ENCODE results near the gene C12orf42. TPM values are rescaled to one million over a fixed set of nuclear protein-coding genes. Genes with fewer than 3 reads are reported as not detected.

Gene C12orf42
- total RNA-seq, 2 experiments from 2014 or later, result not detected

DNA sequence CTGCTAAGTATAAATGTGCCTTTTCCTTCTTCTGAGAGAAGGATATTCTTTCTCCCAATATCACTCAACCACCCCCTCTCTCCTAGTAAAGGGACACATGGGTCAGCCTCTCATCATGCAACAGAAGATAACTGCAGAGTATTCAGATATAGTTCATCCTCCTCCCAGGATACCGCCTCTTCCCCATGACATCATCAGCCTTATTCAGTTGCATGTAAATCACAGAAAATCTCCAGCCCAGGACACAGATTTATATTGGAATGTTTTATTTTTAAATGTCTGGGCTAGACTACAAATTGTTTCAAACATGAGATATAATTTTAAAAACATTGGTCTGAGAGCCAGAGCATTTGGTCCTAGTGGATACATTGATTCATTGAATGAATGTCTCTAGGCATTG is 178.5 kb downstream of the C12orf42 start:
- Mint-ChIP-seq H3K4me1 (ENCODE audit: low read depth) (peaks cover 5% of the 10 kb centered on the region), H3K27ac (no peak overlapping the region), H3K27me3 (ENCODE audit: low read depth) (no peaks in the 10 kb centered on the region), H3K4me3 (no peak overlapping the region), H3K36me3 (ENCODE audit: low read depth) (no peaks in the 10 kb centered on the region), H3K9me3 (peaks cover 6% of the 10 kb centered on the region)
- intact Hi-C loops (cut with micrococcal nuclease), result no loop called here
- DNase-seq, result no peak
- CTCF ChIA-PET, result no interaction called here

DNA sequence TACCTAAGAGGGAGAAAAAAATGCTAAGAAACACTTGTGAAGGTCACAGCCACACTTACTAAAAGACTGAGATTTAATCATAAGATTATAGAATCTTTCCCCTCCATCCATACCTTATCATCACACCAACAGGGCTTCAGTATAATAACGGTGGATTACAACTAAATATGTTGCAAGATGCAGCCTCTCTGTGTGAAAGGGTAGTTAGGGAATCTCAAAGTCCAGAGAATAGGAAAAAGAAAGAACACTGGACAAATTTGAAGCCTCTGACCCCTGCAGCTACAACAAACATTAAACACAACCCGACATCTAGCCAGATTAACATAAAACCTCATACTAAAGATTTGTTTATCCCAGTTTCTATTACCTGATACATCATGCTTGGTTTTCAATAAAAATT is 181.0 kb downstream of the C12orf42 start:
- no peak for DNase-seq
- CTCF ChIA-PET, result no interaction called here
- Mint-ChIP-seq H3K36me3 (ENCODE audit: low read depth) (no peaks in the 10 kb centered on the region), H3K4me1 (ENCODE audit: low read depth) (peaks cover 5% of the 10 kb centered on the region), H3K27me3 (ENCODE audit: low read depth) (no peaks in the 10 kb centered on the region), H3K27ac (no peak overlapping the region), H3K9me3 (peaks cover 6% of the 10 kb centered on the region), H3K4me3 (no peak overlapping the region)
- intact Hi-C loops (cut with micrococcal nuclease), result no loop called here

DNA sequence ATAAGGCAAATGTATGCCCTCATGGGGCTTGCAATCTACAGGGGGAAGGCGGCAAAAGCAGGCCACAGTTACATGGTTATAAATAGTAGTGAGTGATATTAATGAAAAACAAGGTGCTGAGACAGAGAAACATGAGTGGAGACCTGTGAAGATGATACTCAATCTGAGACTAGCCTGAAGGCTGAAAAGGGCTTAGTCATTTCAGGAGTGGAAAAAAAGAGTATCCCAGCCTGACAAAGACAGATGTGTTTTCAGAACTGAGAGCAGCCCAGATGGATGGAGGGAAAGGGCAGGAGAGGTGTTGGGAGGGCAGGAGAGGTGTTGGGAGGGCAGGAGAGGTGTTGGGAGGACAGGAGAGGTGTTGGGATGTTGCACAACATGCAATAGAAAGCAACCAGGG is 181.9 kb downstream of the C12orf42 start:
- intact Hi-C loops (cut with micrococcal nuclease), result no loop called here
- H3K4me1 Mint-ChIP-seq (ENCODE audit: low read depth), result peaks cover 5% of the 10 kb centered on the region
- H3K36me3 Mint-ChIP-seq (ENCODE audit: low read depth), result no peaks in the 10 kb centered on the region
- CTCF ChIA-PET, result no interaction called here
- H3K4me3 Mint-ChIP-seq, result no peak overlapping the region
- DNase-seq, result no peak
- H3K9me3 Mint-ChIP-seq, result peaks cover 6% of the 10 kb centered on the region
- no peaks in the 10 kb centered on the region for H3K27me3 Mint-ChIP-seq (ENCODE audit: low read depth)
- H3K27ac Mint-ChIP-seq, result no peak overlapping the region

DNA sequence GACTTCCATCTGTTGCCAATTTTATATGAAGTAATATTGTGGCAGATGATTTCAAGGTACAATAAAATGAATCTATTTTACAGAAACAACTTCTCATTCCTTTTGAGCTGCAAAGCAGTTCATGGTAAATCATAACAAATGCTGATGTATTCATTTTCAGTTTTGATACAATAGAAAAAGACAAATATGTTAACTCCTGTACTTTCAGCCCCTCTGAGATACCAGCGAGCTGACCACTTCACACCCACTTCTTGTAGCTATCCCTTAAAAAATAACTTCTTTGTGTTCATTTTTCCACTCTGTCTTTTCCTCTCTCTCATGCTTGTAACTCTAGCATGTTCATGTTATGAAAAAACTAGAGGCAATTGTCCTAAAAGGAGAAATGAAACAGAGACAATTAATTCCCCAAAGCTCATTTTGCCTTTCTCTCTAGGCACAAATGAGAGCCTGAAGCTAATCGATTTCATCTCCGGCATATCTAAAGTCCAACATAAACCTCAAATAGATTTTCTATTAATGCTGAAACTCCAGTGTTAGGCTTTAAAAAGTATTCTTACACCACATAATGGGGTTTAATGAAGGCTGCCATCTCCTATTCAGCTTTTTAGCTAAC is 182.9 kb downstream of the C12orf42 start:
- CTCF ChIA-PET, result no interaction called here
- Mint-ChIP-seq H3K4me3 (no peak overlapping the region), H3K9me3 (peaks cover 6% of the 10 kb centered on the region), H3K36me3 (ENCODE audit: low read depth) (no peaks in the 10 kb centered on the region), H3K4me1 (ENCODE audit: low read depth) (peaks cover 5% of the 10 kb centered on the region), H3K27me3 (ENCODE audit: low read depth) (no peaks in the 10 kb centered on the region), H3K27ac (no peak overlapping the region)
- DNase-seq, result no peak
- intact Hi-C loops (cut with micrococcal nuclease), result no loop called here

DNA sequence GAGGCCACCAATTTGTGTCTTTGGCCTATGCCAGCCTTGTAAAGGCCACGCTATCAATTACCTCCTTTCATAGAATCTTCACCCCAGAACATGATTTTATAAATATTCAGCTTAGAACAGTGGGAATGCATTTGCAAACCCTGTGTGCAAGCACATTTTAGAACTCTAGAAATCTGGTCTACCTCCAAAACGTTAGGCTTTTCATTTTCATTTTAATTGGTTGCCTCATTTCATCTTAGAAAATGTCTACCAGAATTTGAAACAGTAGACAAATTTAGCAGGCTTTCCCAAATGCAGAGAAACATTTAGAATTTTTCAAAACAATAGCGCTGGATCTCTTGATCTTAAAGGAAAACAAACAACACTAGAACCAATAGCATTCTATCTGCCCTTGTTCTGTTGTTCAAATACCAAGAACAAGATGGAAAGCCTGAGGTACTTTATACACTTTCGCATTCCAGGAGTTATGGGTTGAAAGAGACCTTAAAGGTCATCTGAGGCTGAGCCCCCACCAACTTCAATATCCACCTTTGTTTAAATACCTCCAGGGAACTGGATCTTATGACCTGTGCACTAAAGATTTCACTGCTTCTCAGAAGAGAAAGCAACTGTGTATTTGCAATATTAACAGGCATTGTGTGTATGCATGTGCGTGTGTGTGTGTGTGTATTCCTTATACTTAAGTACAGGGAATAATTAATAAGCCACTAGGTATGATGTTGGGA is 185.1 kb downstream of the C12orf42 start:
- intact Hi-C loops (cut with micrococcal nuclease), result no loop called here
- peaks cover 5% of the 10 kb centered on the region for H3K4me1 Mint-ChIP-seq (ENCODE audit: low read depth)
- no peak for DNase-seq
- no peaks in the 10 kb centered on the region for H3K36me3 Mint-ChIP-seq (ENCODE audit: low read depth)
- peaks cover 4% of the 10 kb centered on the region for H3K9me3 Mint-ChIP-seq
- H3K4me3 Mint-ChIP-seq, result no peak overlapping the region
- no peaks in the 10 kb centered on the region for H3K27me3 Mint-ChIP-seq (ENCODE audit: low read depth)
- H3K27ac Mint-ChIP-seq, result no peak overlapping the region
- CTCF ChIA-PET, result no interaction called here

DNA sequence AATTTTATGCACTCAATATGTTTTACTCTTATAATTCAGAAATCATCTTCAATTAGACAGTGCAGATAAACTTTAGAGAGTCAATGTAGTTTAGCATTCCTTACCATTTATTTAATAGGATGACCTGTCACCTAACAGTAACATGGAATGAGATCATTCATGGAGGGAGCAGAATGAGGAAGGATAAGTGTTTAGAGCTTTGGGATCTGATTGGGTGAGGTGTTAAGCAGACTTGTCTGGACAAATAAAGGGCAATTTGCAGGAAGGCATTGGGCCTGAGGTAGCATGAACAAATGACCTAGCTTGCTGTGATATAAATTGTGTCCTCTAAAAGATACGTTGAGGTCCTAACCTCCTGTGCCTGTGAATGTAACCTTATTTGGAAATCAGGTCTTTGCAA is 187.4 kb downstream of the C12orf42 start:
- CTCF ChIA-PET, result no interaction called here

DNA sequence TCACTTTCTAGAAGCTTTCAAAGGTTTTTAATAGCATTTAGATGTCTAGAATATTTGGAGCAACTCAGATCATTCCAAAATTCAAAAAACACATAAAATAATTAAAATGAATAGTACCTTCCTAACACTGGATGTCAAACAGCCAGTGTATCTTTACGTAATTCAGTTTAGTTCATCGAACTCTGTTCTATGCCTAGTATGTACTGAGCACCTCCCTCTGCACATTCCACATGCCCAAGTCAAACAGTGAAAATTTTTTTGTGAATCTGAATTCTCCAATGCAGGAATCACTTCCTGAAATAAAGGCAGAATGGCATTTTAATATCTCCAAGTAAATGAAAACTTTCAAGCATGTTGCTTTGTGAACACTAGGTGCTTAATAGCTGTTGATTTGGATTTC is 192.3 kb downstream of the C12orf42 start:
- H3K27me3 Mint-ChIP-seq (ENCODE audit: low read depth), result peaks cover 3% of the 10 kb centered on the region
- H3K36me3 Mint-ChIP-seq (ENCODE audit: low read depth), result no peaks in the 10 kb centered on the region
- no peak overlapping the region for H3K27ac Mint-ChIP-seq
- intact Hi-C loops (cut with micrococcal nuclease), result no loop called here
- H3K9me3 Mint-ChIP-seq, result no peaks in the 10 kb centered on the region
- CTCF ChIA-PET, result interaction anchor here (0.5 kb wide), 1 partner anchor 757 kb away, joined by 3 read pairs; no protein-coding TSS in a partner anchor
- DNase-seq, result no peak
- no peak overlapping the region for H3K4me3 Mint-ChIP-seq
- no peaks in the 10 kb centered on the region for H3K4me1 Mint-ChIP-seq (ENCODE audit: low read depth)

More for the DNA sequence above, 187.4 kb downstream of the C12orf42 start:
- DNase-seq, result no peak
- intact Hi-C loops (cut with micrococcal nuclease), result no loop called here
- Mint-ChIP-seq H3K4me3 (no peak overlapping the region), H3K4me1 (ENCODE audit: low read depth) (no peaks in the 10 kb centered on the region), H3K36me3 (ENCODE audit: low read depth) (no peaks in the 10 kb centered on the region), H3K27ac (no peak overlapping the region), H3K27me3 (ENCODE audit: low read depth) (no peaks in the 10 kb centered on the region), H3K9me3 (no peaks in the 10 kb centered on the region)

DNA sequence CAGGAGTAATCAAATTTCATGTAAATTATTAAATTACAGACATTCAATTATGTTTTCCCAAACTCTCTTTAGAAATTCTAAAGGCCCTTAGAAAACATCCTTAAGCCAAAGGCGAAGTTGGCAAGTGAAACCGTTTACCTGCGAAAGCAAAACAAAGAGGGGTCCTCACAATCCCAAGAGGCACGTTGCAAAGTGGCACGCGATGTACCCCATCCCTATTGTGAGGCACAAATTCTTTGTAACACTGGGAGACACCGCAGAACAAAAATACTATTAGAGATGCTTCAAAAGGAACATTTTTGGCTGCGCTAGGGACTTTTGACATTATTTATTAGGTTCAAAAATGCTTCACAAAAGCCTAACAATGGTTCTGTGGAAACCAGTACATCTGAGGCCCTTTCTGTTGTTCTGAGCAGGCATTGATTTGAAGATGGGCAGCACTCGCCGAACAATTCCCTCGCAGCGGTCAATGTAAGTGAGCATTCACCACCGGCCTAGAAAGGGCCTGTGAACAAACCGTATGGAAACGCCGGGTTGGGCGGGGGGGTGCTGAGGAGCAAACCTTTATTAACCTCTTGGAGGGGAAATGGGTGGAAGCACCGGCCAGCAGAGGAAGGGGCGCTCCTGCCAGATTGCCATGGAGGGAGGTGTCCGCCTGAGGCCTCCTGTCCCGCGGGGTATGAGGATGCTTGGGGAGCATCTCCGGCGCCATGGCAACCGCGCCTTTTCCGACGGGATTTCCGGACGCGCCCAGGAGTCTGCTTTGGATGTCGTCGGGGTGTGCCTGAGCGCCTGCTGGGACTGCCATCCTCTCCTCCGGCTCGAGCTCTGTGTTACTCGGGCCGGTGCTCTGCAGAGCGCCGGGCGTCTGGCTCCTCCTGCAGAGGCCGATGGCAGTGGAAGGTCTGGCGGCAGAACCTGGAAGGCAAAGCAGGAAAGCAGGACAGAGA is 193.9 kb downstream of the C12orf42 start:
- intact Hi-C loops (cut with micrococcal nuclease), result no loop called here
- no peak overlapping the region for H3K27ac Mint-ChIP-seq
- no peaks in the 10 kb centered on the region for H3K4me1 Mint-ChIP-seq (ENCODE audit: low read depth)
- no peaks in the 10 kb centered on the region for H3K9me3 Mint-ChIP-seq
- H3K27me3 Mint-ChIP-seq (ENCODE audit: low read depth), result peaks cover 3% of the 10 kb centered on the region
- H3K4me3 Mint-ChIP-seq, result no peak overlapping the region
- H3K36me3 Mint-ChIP-seq (ENCODE audit: low read depth), result no peaks in the 10 kb centered on the region
- no peak for DNase-seq
- CTCF ChIA-PET, result no interaction called here

DNA sequence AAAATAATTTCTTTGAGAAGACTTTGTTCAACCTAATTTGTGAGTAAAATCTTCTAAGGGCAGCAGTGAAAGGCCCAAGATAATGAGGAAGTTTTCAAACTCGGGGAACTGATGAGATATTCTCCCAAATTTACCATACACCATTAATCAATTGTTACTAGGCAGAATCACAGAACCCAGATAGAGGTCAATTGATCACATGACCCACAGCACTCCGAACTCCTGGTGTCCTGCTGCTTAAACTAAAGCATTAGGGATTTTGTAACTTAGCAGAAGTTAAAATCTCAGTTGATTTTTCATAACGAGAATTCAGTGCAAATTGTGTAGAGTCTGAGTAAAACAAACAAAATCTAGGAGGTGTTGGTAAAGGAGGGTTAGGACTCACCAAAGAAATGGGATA is 207.8 kb downstream of the C12orf42 start:
- H3K27ac Mint-ChIP-seq, result no peak overlapping the region
- no peaks in the 10 kb centered on the region for H3K36me3 Mint-ChIP-seq (ENCODE audit: low read depth)
- no peak for DNase-seq
- intact Hi-C loops (cut with micrococcal nuclease), result no loop called here
- H3K9me3 Mint-ChIP-seq, result peaks cover 11% of the 10 kb centered on the region
- no peaks in the 10 kb centered on the region for H3K4me1 Mint-ChIP-seq (ENCODE audit: low read depth)
- CTCF ChIA-PET, result no interaction called here
- no peak overlapping the region for H3K4me3 Mint-ChIP-seq
- H3K27me3 Mint-ChIP-seq (ENCODE audit: low read depth), result no peaks in the 10 kb centered on the region

DNA sequence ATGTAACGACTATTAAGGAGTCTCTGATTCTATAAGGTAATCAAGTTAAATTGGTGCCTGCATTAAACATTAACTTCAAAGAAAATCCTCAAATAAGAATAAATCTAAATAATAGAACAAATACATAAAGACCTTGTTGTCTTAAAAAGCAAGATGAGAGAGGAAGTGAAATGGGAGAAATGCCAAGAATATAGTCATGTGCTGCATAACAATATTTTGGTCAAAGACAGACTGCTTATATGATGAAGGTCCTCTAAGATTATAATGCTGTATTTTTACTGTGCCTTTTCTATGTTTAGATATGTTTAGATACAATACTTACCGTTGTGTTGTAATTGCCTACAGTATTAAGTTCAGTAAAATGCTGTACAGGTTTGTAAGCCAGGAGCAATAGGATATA is 213.6 kb downstream of the C12orf42 start:
- CTCF ChIA-PET, result no interaction called here
- H3K4me3 Mint-ChIP-seq, result no peak overlapping the region
- intact Hi-C loops (cut with micrococcal nuclease), result no loop called here
- no peak overlapping the region for H3K27ac Mint-ChIP-seq
- no peak for DNase-seq
- no peaks in the 10 kb centered on the region for H3K36me3 Mint-ChIP-seq (ENCODE audit: low read depth)
- H3K4me1 Mint-ChIP-seq (ENCODE audit: low read depth), result peaks cover 3% of the 10 kb centered on the region
- peaks cover 4% of the 10 kb centered on the region for H3K9me3 Mint-ChIP-seq
- peaks cover 2% of the 10 kb centered on the region for H3K27me3 Mint-ChIP-seq (ENCODE audit: low read depth)

DNA sequence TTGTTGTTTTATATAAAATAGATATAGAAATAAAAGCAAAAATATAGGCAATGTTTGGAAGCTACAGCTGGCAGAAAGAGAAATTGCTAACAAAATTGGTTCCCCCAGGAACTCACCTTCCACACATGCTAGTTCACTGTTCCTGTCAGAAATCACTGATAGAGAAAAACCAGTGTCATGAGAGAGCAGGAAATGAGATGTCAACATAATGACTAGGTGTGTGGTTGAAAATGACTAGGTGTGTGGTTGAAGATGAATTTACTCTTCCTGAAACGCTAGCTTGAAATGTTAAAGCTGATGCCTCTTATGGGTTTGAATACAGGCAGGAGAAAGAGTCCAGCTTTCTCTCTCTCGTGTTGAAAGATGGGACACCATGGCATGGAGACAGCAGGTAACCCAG is 216.3 kb downstream of the C12orf42 start:
- DNase-seq, result no peak
- Mint-ChIP-seq H3K4me1 (ENCODE audit: low read depth) (peaks cover 3% of the 10 kb centered on the region), H3K4me3 (no peak overlapping the region), H3K36me3 (ENCODE audit: low read depth) (no peaks in the 10 kb centered on the region), H3K9me3 (no peaks in the 10 kb centered on the region), H3K27me3 (ENCODE audit: low read depth) (peaks cover 2% of the 10 kb centered on the region), H3K27ac (no peak overlapping the region)
- intact Hi-C loops (cut with micrococcal nuclease), result loop anchor here (1.0 to 10.0 kb wide), 6 partner anchors 10 to 1315 kb away; no protein-coding TSS in a partner anchor
- CTCF ChIA-PET, result no interaction called here

DNA sequence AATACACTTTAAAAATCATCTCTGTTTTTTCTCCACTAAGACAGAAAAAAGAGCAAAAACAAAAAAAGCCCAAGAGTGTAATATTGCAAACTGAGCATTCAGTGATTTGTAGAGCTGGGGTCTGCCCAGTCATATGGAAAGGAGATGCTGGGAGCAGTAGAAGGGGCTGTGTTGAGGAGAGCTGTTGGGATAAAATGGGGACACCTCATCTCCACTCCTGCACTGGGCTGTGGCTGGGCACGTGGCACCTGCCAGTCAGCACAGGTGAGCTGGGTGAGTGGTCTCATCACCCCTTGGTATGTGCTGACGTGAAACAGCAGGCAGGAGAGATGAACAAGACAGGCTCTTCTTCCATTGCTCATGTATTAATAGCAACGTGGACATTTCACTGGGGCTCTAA is 217.4 kb downstream of the C12orf42 start:
- intact Hi-C loops (cut with micrococcal nuclease), result loop anchor here (2.0 to 10.0 kb wide), 4 partner anchors 226 to 1314 kb away; no protein-coding TSS in a partner anchor
- CTCF ChIA-PET, result no interaction called here
- Mint-ChIP-seq H3K4me3 (no peak overlapping the region), H3K27ac (no peak overlapping the region), H3K4me1 (ENCODE audit: low read depth) (peaks cover 3% of the 10 kb centered on the region), H3K36me3 (ENCODE audit: low read depth) (no peaks in the 10 kb centered on the region), H3K9me3 (peaks cover 1% of the 10 kb centered on the region), H3K27me3 (ENCODE audit: low read depth) (peaks cover 2% of the 10 kb centered on the region)
- DNase-seq, result no peak

All from activated naive CD4-positive, alpha-beta T cell treated with anti-CD3 and anti-CD28 coated beads for 36 hours (primary cell).